HG02884 (cell line): ENCODE results near the gene LAMC2.

Experiments
- ATAC-seq: cut with Tn5 transposase; IDR thresholded peaks from one replicate; pipeline ENCODE4 v1.9.1; 2021; ENCODE audit warnings: mild to moderate bottlenecking, moderate library complexity; ENCODE audit not compliant: unreplicated experiment

The LAMC2 gene

DNA sequence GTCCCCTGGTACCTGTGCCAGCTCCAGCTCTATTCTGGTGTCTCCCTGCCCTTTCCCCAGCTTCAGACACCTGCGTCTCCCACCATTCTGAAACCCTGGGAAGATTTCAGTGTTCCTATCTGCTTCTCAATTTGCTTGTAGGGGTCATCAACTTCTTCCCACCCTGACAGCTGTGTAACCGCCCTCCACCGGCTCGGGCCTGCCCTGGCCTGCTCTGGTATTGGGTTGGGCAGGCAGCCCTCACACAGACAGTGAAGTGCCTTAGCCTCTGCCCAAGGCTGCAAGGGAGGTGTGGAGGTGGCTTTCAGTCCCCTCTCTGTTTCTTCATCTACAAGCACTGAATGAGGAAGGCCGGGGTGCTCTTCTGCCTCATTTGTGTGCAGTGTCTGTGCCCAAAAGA, 97.2 kb downstream of the LAMC2 start:
- ATAC-seq: no peak

DNA sequence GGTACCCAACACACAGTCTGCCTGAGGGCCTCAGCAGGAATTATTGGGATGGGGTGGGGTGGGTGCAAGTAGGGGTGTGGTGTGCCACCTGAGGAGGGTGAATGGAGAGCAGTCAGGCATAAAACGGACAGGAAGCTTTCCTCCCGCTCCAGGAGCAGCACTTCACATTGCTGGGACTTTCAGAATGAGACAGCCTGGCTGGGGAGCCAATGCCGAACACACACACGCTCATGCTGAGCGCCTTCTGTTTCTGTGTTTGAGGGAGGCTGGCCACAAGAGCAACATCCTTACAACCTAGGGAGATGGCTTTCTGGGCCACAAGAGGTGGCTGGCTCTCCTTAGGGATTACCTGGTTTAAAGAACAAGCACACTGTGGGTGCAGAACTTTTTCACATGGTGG, 98.0 kb downstream of the LAMC2 start:
- no peak for ATAC-seq

DNA sequence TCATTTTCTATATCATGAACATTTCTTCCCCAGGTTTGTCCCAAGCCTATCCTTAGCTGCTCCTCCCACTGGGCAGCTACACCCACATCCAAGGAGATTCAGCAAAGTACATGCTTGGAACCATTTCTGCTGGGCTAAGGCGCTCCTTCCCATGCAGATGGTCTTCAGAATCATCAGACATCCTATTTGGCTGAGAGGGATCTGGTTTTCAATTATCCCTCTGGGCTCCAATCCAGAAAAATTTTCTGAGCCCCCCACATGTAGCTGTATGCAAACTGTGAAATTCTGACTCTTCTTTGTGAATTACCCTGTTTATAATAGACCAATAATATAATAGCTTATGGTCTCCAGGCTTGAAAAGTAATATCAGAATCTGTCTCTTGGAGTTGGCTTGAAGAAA, 99.2 kb downstream of the LAMC2 start:
- ATAC-seq: no peak

DNA sequence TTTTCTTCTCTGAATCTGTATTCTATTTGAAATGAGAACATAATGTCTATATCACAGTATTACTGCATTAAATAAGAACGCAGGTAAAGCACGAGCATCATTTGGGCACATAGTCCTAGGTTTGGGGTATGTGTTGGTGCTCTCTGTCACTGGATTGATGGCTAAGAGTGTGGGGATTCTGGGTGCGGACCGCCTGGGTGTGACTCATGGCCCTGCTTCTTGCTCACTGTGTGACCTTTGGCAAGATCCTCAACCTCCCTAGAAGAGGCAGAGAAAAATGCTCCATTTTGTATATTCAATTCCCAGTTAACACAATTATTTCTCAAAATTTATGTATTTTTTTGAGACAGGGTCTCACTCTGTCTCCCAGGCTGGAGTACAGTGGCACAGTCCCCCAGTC, 99.7 kb downstream of the LAMC2 start:
- no peak for ATAC-seq

- ATAC-seq: no peak
Measured at GRCh38 chr1:183287191-183287675, 101.2 kb downstream of the LAMC2 start.

- no peak for ATAC-seq
Measured at GRCh38 chr1:183288583-183288982, 102.5 kb downstream of the LAMC2 start.

DNA sequence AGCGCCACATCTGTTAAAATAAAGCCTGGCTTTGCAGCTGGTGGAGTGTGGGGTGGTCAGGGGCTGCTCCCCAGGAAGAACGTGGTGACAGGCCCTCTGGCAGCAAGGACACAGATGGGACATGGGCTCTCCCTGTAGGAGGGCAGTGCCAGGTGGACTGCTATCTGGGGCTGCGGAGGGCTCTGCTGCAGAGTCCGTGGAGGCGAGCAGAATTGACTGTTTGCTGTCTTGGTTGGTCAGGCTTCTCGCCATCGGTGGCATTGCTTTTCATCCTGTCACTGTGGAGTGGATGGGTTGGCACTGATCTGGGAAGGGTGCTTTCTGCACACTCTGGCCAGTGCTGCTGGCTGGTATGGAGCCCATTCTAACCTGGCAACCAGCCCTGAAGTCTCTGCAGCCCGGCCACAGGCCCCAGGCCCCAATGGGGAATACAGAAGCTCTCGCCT, 103.0 kb downstream of the LAMC2 start:
- no peak for ATAC-seq

- no peak for ATAC-seq
Measured at GRCh38 chr1:183290628-183291027, 104.6 kb downstream of the LAMC2 start.

DNA sequence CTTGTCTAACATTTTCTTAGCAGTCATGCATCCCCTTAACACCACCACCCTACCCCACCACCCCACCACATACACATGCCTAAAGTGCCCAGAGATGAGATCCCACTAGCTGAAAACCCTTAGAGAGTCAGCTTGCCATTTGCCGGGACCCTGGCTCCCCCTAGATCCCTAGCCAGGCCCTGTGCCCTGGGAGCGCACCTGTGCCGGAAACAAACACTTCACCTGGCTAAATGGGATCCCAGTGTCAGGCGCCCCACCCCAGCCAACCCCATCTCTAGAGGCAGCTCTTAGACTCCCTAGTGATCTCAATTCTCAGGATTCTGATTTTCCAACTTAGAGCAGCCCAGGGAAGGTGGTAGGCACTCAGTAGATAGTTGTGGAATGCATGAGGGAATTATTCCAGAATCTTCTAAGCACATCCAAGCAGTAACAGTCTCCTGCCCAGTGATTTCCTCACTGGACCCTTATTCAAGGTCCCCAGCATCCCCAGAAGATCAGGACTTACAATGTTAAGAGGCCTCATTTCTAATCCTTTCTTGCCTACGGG, 105.2 kb downstream of the LAMC2 start:
- ATAC-seq: no peak

DNA sequence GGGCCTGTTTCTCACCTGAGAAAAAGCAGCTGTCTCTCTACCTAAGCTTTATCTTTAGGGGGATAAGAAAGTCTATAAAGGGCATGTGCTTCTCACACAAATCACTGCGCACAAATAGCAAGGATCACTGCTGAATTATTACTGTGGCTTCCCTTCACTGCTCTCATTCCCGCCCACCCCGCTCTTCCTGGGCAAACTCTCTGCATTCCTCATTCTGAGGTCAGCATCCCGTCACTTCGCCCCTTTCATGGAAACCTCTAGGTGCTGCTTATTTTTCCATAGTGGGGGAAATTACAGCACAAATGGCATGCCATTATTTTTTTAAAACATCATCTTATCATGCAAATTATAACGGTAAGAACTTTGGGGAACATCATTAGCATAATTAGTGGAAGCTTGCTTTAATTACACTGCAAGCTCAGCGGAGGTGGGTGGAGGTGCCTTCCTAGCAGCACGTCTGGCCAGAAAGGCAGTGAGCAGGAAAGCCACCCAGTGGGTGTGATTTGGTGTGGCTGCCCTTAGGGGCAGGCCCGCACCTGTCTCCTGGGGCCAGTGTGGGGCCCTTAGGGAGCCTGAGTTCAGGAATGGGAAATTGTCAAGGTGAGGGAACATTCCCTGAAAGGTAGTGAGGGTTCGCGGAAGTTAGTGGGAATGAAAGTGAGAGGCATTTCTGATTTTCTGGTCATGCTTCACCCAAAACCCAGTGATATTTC, 105.9 kb downstream of the LAMC2 start:
- no peak for ATAC-seq

GRCh38 chr1:183293241-183293640, 107.2 kb downstream of the LAMC2 start:
- ATAC-seq: no peak

DNA sequence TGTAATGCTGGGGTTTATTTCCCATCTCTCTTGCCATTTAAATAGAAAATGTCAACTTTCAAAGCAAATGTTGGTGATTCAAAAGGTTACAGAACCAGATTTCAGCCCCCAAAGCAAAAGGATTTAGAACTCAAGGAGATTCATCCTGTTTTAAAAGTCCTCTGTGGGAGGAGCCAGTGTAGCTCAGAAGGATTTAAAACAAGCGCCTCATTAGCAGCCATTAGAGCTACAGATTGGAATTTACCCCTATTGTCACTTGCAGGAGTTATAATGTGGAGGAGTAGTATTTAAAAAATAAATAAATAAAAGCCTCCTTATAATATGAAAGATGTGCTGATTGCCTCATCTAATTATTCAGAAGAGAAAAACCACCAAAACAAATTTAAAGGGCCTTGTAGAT, 107.8 kb downstream of the LAMC2 start:
- ATAC-seq: no peak
